Prostate gland (tissue), 2 donors: ENCODE measurements around the gene SLC16A13.

Experiments used
- POLR2A ChIP-seq: fragments of 450-650 bp; IDR thresholded peaks from one replicate; pipeline ENCODE4 v1.6.1; 2016; ENCODE audit warnings: antibody characterized with exemption, mild to moderate bottlenecking
- POLR2AphosphoS5 ChIP-seq: sonication (generic); formaldehyde crosslinking; IDR thresholded peaks from one replicate; pipeline ENCODE4 v1.6.1; 2017; ENCODE audit warnings: antibody characterized with exemption
- TF ChIP-seq, protein P1 (sequence below), 4 experiments: fragments of 200-600 bp in 2 of 4; fragments of 450-650 bp in 2 of 4; sonication (generic) in 2 of 4; IDR thresholded peaks; 1 replicate in 3 of 4; 2 replicates in 1 of 4; pipeline ENCODE4 v1.5.1; 2016 to 2019; ENCODE audit warnings: antibody characterized with exemption in 4 of 4, mild to moderate bottlenecking in 2 of 4, moderate library complexity in 2 of 4

DNA sequence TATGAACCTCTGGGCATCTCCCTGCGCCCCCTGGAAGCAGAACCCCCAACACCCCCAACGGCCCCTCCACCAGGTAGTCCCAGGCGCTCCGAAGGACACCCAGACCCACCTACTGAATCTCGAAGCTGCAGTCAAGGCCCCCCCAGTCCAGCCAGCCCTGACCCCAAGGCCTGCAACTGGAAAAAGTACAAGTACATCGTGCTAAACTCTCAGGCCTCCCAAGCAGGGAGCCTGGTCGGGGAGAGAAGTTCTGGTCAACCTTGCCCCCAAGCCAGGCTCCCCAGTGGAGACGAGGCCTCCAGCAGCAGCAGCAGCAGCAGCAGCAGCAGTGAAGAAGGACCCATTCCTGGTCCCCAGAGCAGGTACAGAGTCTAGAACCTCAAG is 11.4 kb upstream of the SLC16A13 start:
- TF ChIP-seq POLR2A (no peak), POLR2AphosphoS5 (no peak)
- TF ChIP-seq, protein P1, sequence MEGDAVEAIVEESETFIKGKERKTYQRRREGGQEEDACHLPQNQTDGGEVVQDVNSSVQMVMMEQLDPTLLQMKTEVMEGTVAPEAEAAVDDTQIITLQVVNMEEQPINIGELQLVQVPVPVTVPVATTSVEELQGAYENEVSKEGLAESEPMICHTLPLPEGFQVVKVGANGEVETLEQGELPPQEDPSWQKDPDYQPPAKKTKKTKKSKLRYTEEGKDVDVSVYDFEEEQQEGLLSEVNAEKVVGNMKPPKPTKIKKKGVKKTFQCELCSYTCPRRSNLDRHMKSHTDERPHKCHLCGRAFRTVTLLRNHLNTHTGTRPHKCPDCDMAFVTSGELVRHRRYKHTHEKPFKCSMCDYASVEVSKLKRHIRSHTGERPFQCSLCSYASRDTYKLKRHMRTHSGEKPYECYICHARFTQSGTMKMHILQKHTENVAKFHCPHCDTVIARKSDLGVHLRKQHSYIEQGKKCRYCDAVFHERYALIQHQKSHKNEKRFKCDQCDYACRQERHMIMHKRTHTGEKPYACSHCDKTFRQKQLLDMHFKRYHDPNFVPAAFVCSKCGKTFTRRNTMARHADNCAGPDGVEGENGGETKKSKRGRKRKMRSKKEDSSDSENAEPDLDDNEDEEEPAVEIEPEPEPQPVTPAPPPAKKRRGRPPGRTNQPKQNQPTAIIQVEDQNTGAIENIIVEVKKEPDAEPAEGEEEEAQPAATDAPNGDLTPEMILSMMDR (IDR thresholded peaks at IDR 0.05): no peak
